Esophagus muscularis mucosa (tissue), 4 donors: ENCODE measurements around the gene NLGN3.

Source experiments
- EP300 ChIP-seq: sonication (generic); formaldehyde crosslinking; IDR thresholded peaks from one replicate; pipeline ENCODE4 v1.6.1; 2017; ENCODE audit warnings: antibody characterized with exemption
- POLR2A ChIP-seq: fragments of 450-650 bp; IDR thresholded peaks from one replicate; pipeline ENCODE4 v1.6.1; 2017; ENCODE audit warnings: antibody characterized with exemption, moderate library complexity, mild to moderate bottlenecking, low read depth
- POLR2AphosphoS5 ChIP-seq, 2 donors: sonication (generic); formaldehyde crosslinking; IDR thresholded peaks; one replicate each; pipeline ENCODE4 v1.6.1; 2017; ENCODE audit warnings: antibody characterized with exemption in 2 of 2
- TF ChIP-seq, protein P1 (sequence below), 3 experiments: fragments of 200-600 bp in 2 of 3; fragments of 450-650 bp in 1 of 3; sonication (generic) in 2 of 3; IDR thresholded peaks; one replicate each; pipeline ENCODE4 v1.5.1; 2017 to 2019; ENCODE audit warnings: antibody characterized with exemption in 3 of 3, mild to moderate bottlenecking in 2 of 3, moderate library complexity in 1 of 3

- TF ChIP-seq, protein P1, sequence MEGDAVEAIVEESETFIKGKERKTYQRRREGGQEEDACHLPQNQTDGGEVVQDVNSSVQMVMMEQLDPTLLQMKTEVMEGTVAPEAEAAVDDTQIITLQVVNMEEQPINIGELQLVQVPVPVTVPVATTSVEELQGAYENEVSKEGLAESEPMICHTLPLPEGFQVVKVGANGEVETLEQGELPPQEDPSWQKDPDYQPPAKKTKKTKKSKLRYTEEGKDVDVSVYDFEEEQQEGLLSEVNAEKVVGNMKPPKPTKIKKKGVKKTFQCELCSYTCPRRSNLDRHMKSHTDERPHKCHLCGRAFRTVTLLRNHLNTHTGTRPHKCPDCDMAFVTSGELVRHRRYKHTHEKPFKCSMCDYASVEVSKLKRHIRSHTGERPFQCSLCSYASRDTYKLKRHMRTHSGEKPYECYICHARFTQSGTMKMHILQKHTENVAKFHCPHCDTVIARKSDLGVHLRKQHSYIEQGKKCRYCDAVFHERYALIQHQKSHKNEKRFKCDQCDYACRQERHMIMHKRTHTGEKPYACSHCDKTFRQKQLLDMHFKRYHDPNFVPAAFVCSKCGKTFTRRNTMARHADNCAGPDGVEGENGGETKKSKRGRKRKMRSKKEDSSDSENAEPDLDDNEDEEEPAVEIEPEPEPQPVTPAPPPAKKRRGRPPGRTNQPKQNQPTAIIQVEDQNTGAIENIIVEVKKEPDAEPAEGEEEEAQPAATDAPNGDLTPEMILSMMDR (IDR thresholded peaks at IDR 0.05) = no peak
- TF ChIP-seq POLR2AphosphoS5 (IDR thresholded peaks at IDR 0.05) (no peak), EP300 (no peak), POLR2A (no peak)
Observed at GRCh38 chrX:71117358-71117757, 27.3 kb upstream of the NLGN3 start.
